MCF 10A (cell line): ENCODE measurements around the gene ADRA1B. TPM values are rescaled to one million over a fixed set of nuclear protein-coding genes. Genes with fewer than 3 reads are reported as not detected.
A peak's percentile ranks its signal among the peaks of the same experiment; 100 is the strongest.

ENCODE experiments used
- BruUV-seq: library from RNA; stranded (reverse); fragments of 400-500 nt; replicated peaks from 2 replicates; lab custom pipeline; 2021; lab: Mats Ljungman, UMichigan
- CTCF ChIA-PET: fragments of 300-600 bp; sonication (Branson Sonifier 250); formaldehyde crosslinking; extraction: SDS; loops from one replicate; lab custom pipeline; 2021; ENCODE audit warnings: antibody characterized with exemption, inconsistent platforms; lab: Yijun Ruan, JAX
- POLR2A ChIA-PET: fragments of 300-600, 350-650 bp; sonication (Branson Sonifier 250); formaldehyde crosslinking; extraction: SDS; loops from one replicate; lab custom pipeline; 2020; ENCODE audit warnings: antibody characterized with exemption, inconsistent platforms; lab: Yijun Ruan, JAX
- DNase-seq: peaks from one replicate; pipeline ENCODE4 v3.0.0-alpha.2; 2018; ENCODE audit not compliant: unreplicated experiment
- H3K27ac Mint-ChIP-seq: one replicate; pipeline ENCODE4 v1.8.0; 2022; ENCODE audit warnings: mild to moderate bottlenecking, low read depth, mixed read lengths; ENCODE audit not compliant: unreplicated experiment
- H3K27me3 Mint-ChIP-seq: one replicate; pipeline ENCODE4 v1.8.0; 2022; ENCODE audit warnings: mixed read lengths; ENCODE audit not compliant: insufficient read depth, unreplicated experiment
- H3K36me3 Mint-ChIP-seq: one replicate; pipeline ENCODE4 v1.8.0; 2022; ENCODE audit warnings: mild to moderate bottlenecking, moderate library complexity, mixed read lengths; ENCODE audit not compliant: insufficient read depth, unreplicated experiment
- H3K4me1 Mint-ChIP-seq: one replicate; pipeline ENCODE4 v1.8.0; 2022; ENCODE audit warnings: mixed read lengths; ENCODE audit not compliant: insufficient read depth, unreplicated experiment
- H3K4me3 Mint-ChIP-seq: one replicate; pipeline ENCODE4 v1.8.0; 2022; ENCODE audit warnings: mild to moderate bottlenecking, moderate library complexity, mixed read lengths; ENCODE audit not compliant: unreplicated experiment
- H3K9me3 Mint-ChIP-seq: one replicate; pipeline ENCODE4 v1.8.0; 2022; ENCODE audit warnings: mixed read lengths; ENCODE audit not compliant: unreplicated experiment
- intact Hi-C: fragments of 100-400 bp; cut with micrococcal nuclease; formaldehyde crosslinking; loops from 2 replicates; pipeline ENCODE4 v1.14.1; 2022
- total RNA-seq: library from RNA; stranded (reverse); gene quantifications from 2 replicates; pipeline ENCODE4 v1.2.3, GENCODE V29; 2022
- TF ChIP-seq, protein P1 (sequence below): fragments of 200-600 bp; IDR thresholded peaks from one replicate; pipeline ENCODE4 v1.8.0; 2022; ENCODE audit warnings: antibody characterized with exemption, mild to moderate bottlenecking; ENCODE audit not compliant: unreplicated experiment

Gene ADRA1B
- total RNA-seq, 1 experiment from 2014 or later = 0.14 TPM

DNA sequence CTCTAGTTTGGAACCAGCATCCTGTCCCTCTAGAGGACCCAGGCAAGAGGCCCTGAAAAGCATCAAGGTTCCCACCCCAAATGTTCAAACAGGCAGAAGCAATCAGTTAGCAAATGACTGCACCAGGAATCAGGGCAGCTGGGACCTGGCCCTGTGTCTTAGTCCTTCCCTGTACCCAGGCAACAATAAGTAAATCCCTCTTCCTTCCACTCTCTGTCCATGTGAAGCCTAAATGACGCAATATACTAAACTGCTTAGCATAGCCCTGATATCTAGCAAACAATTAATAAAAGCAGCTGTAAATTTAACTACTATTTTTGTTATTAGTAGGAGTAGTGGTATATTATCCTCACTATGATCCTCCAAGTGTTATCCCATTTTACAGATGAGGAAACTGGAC, 13.2 kb upstream of the ADRA1B start:
- TF ChIP-seq, protein P1, sequence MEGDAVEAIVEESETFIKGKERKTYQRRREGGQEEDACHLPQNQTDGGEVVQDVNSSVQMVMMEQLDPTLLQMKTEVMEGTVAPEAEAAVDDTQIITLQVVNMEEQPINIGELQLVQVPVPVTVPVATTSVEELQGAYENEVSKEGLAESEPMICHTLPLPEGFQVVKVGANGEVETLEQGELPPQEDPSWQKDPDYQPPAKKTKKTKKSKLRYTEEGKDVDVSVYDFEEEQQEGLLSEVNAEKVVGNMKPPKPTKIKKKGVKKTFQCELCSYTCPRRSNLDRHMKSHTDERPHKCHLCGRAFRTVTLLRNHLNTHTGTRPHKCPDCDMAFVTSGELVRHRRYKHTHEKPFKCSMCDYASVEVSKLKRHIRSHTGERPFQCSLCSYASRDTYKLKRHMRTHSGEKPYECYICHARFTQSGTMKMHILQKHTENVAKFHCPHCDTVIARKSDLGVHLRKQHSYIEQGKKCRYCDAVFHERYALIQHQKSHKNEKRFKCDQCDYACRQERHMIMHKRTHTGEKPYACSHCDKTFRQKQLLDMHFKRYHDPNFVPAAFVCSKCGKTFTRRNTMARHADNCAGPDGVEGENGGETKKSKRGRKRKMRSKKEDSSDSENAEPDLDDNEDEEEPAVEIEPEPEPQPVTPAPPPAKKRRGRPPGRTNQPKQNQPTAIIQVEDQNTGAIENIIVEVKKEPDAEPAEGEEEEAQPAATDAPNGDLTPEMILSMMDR = no peak
- peaks cover 57% of the 10 kb centered on the region for H3K4me1 Mint-ChIP-seq
- no peaks in the 10 kb centered on the region for H3K9me3 Mint-ChIP-seq
- DNase-seq = peak; percentile 56
- no peaks in the 10 kb centered on the region for H3K27me3 Mint-ChIP-seq
- intact Hi-C loops = no loop called here
- H3K4me3 Mint-ChIP-seq = peak overlapping the region; percentile 22
- ChIA-PET POLR2A (interaction anchor here (1.6 kb wide), 2 partner anchors 11 to 28 kb away, joined by 5 to 8 read pairs; no protein-coding TSS in a partner anchor), CTCF (interaction anchor here (0.6 to 1.7 kb wide), 6 partner anchors 11 to 616 kb away, joined by 3 to 6 read pairs (median 4); no protein-coding TSS in a partner anchor)
- no TSS peak for BruUV-seq
- peak overlapping the region; percentile 21 for H3K27ac Mint-ChIP-seq
- H3K36me3 Mint-ChIP-seq = peaks cover 6% of the 10 kb centered on the region

DNA sequence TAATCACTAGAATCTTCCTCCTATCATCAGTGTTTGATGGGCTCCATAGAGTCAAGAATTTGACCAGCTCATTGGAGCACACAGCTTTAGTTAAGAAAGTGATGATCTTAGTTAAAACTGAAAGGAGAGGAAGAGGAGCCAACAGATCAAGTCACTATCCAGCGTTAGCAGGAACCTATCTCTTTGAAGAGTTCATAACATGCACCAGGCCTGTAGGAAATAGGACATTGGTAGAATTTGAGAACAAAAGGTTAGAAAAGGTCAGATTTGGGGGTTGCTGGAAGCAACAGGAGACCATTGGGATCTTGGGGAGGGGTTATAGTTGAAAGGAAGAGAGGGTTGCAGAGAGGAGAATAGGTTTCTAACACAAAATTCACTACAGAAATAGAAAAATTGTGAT, 11.4 kb upstream of the ADRA1B start:
- no TSS peak for BruUV-seq
- Mint-ChIP-seq H3K4me3 (no peak overlapping the region), H3K4me1 (peaks cover 60% of the 10 kb centered on the region), H3K27ac (peak overlapping the region; percentile 15), H3K27me3 (no peaks in the 10 kb centered on the region), H3K9me3 (no peaks in the 10 kb centered on the region), H3K36me3 (peaks cover 6% of the 10 kb centered on the region)
- DNase-seq = no peak
- ChIA-PET CTCF (interaction anchor here (0.5 to 2.4 kb wide), 6 partner anchors 9 to 504 kb away, joined by 3 to 10 read pairs (median 4); no protein-coding TSS in a partner anchor), POLR2A (interaction anchor here (0.7 to 1.6 kb wide), 2 partner anchors 10 to 179 kb away, joined by 3 to 8 read pairs; no protein-coding TSS in a partner anchor)
- intact Hi-C loops = loop anchor here (5.0 kb wide), 1 partner anchor 78 kb away; no protein-coding TSS in a partner anchor
- TF ChIP-seq, protein P1 = no peak

DNA sequence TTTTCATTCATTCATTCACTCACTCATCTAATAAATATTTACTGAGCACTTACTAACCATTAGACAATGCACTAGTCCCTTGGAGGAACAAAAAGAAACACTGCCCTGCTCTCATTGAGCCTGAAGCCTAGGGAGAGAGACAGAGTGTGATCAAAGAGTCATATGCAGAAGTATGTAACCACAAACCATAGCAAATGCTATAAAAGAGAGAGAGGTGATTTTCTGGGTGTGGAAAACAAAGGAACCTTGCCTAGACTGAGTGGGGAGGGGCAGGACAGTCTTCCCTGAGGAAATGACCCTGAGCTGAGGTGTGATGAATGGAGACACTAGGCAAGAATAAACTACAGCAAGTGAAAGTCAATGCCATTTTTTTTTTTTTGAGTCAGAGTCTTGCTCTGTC, 10.8 kb upstream of the ADRA1B start:
- H3K36me3 Mint-ChIP-seq = peaks cover 6% of the 10 kb centered on the region
- no peaks in the 10 kb centered on the region for H3K9me3 Mint-ChIP-seq
- POLR2A ChIA-PET = interaction anchor here (0.7 kb wide), 1 partner anchor 26 kb away, joined by 3 read pairs; no protein-coding TSS in a partner anchor
- intact Hi-C loops = loop anchor here (5.0 kb wide), 1 partner anchor 78 kb away; no protein-coding TSS in a partner anchor
- BruUV-seq = no TSS peak
- peak overlapping the region; percentile 15 for H3K27ac Mint-ChIP-seq
- TF ChIP-seq, protein P1 = no peak
- DNase-seq = peak; percentile 96
- no peak overlapping the region for H3K4me3 Mint-ChIP-seq
- H3K4me1 Mint-ChIP-seq = peaks cover 60% of the 10 kb centered on the region
- no peaks in the 10 kb centered on the region for H3K27me3 Mint-ChIP-seq
- CTCF ChIA-PET = interaction anchor here (0.7 to 2.4 kb wide), 3 partner anchors 10 to 451 kb away, joined by 4 to 10 read pairs (median 5); no protein-coding TSS in a partner anchor

DNA sequence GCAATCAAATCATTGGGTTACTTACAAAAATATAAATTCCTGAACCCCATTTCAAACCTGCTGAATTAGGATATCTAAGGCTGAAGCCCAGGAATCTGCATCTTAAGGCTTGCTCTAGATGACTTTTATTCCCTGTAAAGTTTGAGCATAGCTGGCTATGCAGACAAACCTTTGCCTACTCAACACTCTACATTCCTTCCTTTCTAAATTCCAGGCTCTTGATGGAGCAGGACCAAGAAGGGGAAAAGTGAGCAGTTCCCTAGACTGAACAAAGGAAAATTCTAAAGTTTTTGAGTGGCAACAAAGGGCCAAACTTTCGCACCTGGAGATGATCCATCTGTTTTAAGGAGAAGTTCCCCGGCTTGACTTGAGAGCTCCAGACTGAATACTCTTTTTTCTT, 9.8 kb upstream of the ADRA1B start:
- POLR2A ChIA-PET = interaction anchor here (1.2 to 1.4 kb wide), 4 partner anchors 80 to 581 kb away, joined by 3 to 4 read pairs (median 3); no protein-coding TSS in a partner anchor
- TF ChIP-seq, protein P1 = no peak
- CTCF ChIA-PET = interaction anchor here (0.8 to 3.8 kb wide), 8 partner anchors 11 to 391 kb away, joined by 3 to 21 read pairs (median 8); partner anchors contain the start of gene ADRA1B
- no peak overlapping the region for H3K27ac Mint-ChIP-seq
- no TSS peak for BruUV-seq
- DNase-seq = no peak
- H3K27me3 Mint-ChIP-seq = no peaks in the 10 kb centered on the region
- peaks cover 70% of the 10 kb centered on the region for H3K4me1 Mint-ChIP-seq
- no peak overlapping the region for H3K4me3 Mint-ChIP-seq
- H3K9me3 Mint-ChIP-seq = no peaks in the 10 kb centered on the region
- intact Hi-C loops = loop anchor here (5.0 kb wide), 1 partner anchor 79 kb away; no protein-coding TSS in a partner anchor
- peaks cover 6% of the 10 kb centered on the region for H3K36me3 Mint-ChIP-seq
